ENCODE measurements around the gene LRRC3.
A peak's percentile ranks its signal among the peaks of the same experiment; 100 is the strongest.

The LRRC3 gene

GRCh38 chr21:44441581-44442265, 13.6 kb upstream of the LRRC3 start:
- H3K27ac Mint-ChIP-seq: no peak overlapping the region
- H3K4me3 Mint-ChIP-seq: no peak overlapping the region
- H3K4me1 Mint-ChIP-seq (ENCODE audit: low read depth): no peaks in the 10 kb centered on the region
- no peak for DNase-seq
- no peaks in the 10 kb centered on the region for H3K9me3 Mint-ChIP-seq
- no peaks in the 10 kb centered on the region for H3K27me3 Mint-ChIP-seq
- peaks cover 35% of the 10 kb centered on the region for H3K36me3 Mint-ChIP-seq (ENCODE audit: low read depth)

GRCh38 chr21:44442266-44443125, 12.8 kb upstream of the LRRC3 start:
- Mint-ChIP-seq H3K4me3 (no peak overlapping the region), H3K27ac (no peak overlapping the region), H3K27me3 (no peaks in the 10 kb centered on the region), H3K36me3 (ENCODE audit: low read depth) (peaks cover 31% of the 10 kb centered on the region), H3K9me3 (no peaks in the 10 kb centered on the region), H3K4me1 (ENCODE audit: low read depth) (no peaks in the 10 kb centered on the region)
- DNase-seq: no peak

- Mint-ChIP-seq H3K36me3 (ENCODE audit: low read depth) (peaks cover 28% of the 10 kb centered on the region), H3K4me3 (no peak overlapping the region), H3K9me3 (no peaks in the 10 kb centered on the region), H3K27me3 (no peaks in the 10 kb centered on the region), H3K27ac (no peak overlapping the region), H3K4me1 (ENCODE audit: low read depth) (no peaks in the 10 kb centered on the region)
- DNase-seq: no peak
Observed at GRCh38 chr21:44443291-44443890, 11.9 kb upstream of the LRRC3 start.

GRCh38 chr21:44443891-44444285, 11.4 kb upstream of the LRRC3 start:
- Mint-ChIP-seq H3K27ac (no peak overlapping the region), H3K36me3 (ENCODE audit: low read depth) (peaks cover 28% of the 10 kb centered on the region)
- DNase-seq: no peak

GRCh38 chr21:44444286-44444931, 10.9 kb upstream of the LRRC3 start:
- no peak for DNase-seq
- Mint-ChIP-seq H3K4me3 (no peak overlapping the region), H3K27me3 (no peaks in the 10 kb centered on the region), H3K36me3 (ENCODE audit: low read depth) (peaks cover 26% of the 10 kb centered on the region), H3K27ac (no peak overlapping the region), H3K4me1 (ENCODE audit: low read depth) (no peaks in the 10 kb centered on the region), H3K9me3 (no peaks in the 10 kb centered on the region)

More at GRCh38 chr21:44443891-44444285, 11.4 kb upstream of the LRRC3 start:
- H3K27me3 Mint-ChIP-seq: no peaks in the 10 kb centered on the region
- no peak overlapping the region for H3K4me3 Mint-ChIP-seq
- H3K9me3 Mint-ChIP-seq: no peaks in the 10 kb centered on the region
- H3K4me1 Mint-ChIP-seq (ENCODE audit: low read depth): no peaks in the 10 kb centered on the region

GRCh38 chr21:44445145-44445812, 10.0 kb upstream of the LRRC3 start:
- H3K27ac Mint-ChIP-seq: no peak overlapping the region
- no peak for DNase-seq
- no peaks in the 10 kb centered on the region for H3K9me3 Mint-ChIP-seq
- no peaks in the 10 kb centered on the region for H3K4me1 Mint-ChIP-seq (ENCODE audit: low read depth)
- peaks cover 22% of the 10 kb centered on the region for H3K36me3 Mint-ChIP-seq (ENCODE audit: low read depth)
- no peak overlapping the region for H3K4me3 Mint-ChIP-seq
- H3K27me3 Mint-ChIP-seq: no peaks in the 10 kb centered on the region

GRCh38 chr21:44448651-44449131, 6.6 kb upstream of the LRRC3 start:
- H3K4me1 Mint-ChIP-seq (ENCODE audit: low read depth): no peaks in the 10 kb centered on the region

GRCh38 chr21:44449473-44450363, 5.6 kb upstream of the LRRC3 start:
- Mint-ChIP-seq H3K36me3 (ENCODE audit: low read depth) (no peaks in the 10 kb centered on the region), H3K4me1 (ENCODE audit: low read depth) (peaks cover 2% of the 10 kb centered on the region), H3K27ac (no peak overlapping the region), H3K27me3 (peaks cover 13% of the 10 kb centered on the region), H3K9me3 (peaks cover 3% of the 10 kb centered on the region), H3K4me3 (no peak overlapping the region)
- DNase-seq: peak; percentile 18

More at GRCh38 chr21:44448651-44449131, 6.6 kb upstream of the LRRC3 start:
- Mint-ChIP-seq H3K36me3 (ENCODE audit: low read depth) (no peaks in the 10 kb centered on the region), H3K9me3 (no peaks in the 10 kb centered on the region), H3K27ac (no peak overlapping the region), H3K27me3 (peaks cover 4% of the 10 kb centered on the region), H3K4me3 (no peak overlapping the region)
- DNase-seq: no peak

- DNase-seq: peak; percentile 24
- no peak overlapping the region for H3K27ac Mint-ChIP-seq
- H3K4me1 Mint-ChIP-seq (ENCODE audit: low read depth): peaks cover 2% of the 10 kb centered on the region
- peaks cover 3% of the 10 kb centered on the region for H3K9me3 Mint-ChIP-seq
- no peaks in the 10 kb centered on the region for H3K36me3 Mint-ChIP-seq (ENCODE audit: low read depth)
- H3K27me3 Mint-ChIP-seq: peaks cover 13% of the 10 kb centered on the region
- no peak overlapping the region for H3K4me3 Mint-ChIP-seq
Observed at GRCh38 chr21:44450402-44450801, 4.9 kb upstream of the LRRC3 start.

GRCh38 chr21:44450999-44451398, 4.3 kb upstream of the LRRC3 start:
- Mint-ChIP-seq H3K4me3 (no peak overlapping the region), H3K27ac (no peak overlapping the region), H3K9me3 (peaks cover 3% of the 10 kb centered on the region), H3K4me1 (ENCODE audit: low read depth) (peaks cover 2% of the 10 kb centered on the region), H3K36me3 (ENCODE audit: low read depth) (no peaks in the 10 kb centered on the region), H3K27me3 (peaks cover 13% of the 10 kb centered on the region)
- peak; percentile 18 for DNase-seq

GRCh38 chr21:44453120-44453519, 2.2 kb upstream of the LRRC3 start:
- no peaks in the 10 kb centered on the region for H3K36me3 Mint-ChIP-seq (ENCODE audit: low read depth)
- peaks cover 13% of the 10 kb centered on the region for H3K27me3 Mint-ChIP-seq
- no peak overlapping the region for H3K27ac Mint-ChIP-seq
- H3K9me3 Mint-ChIP-seq: peaks cover 3% of the 10 kb centered on the region
- DNase-seq: no peak
- peaks cover 4% of the 10 kb centered on the region for H3K4me1 Mint-ChIP-seq (ENCODE audit: low read depth)
- H3K4me3 Mint-ChIP-seq: no peak overlapping the region

- Mint-ChIP-seq H3K4me1 (ENCODE audit: low read depth) (peaks cover 4% of the 10 kb centered on the region), H3K9me3 (peaks cover 3% of the 10 kb centered on the region), H3K4me3 (peak overlapping the region; percentile 28), H3K27me3 (peaks cover 13% of the 10 kb centered on the region), H3K36me3 (ENCODE audit: low read depth) (no peaks in the 10 kb centered on the region), H3K27ac (no peak overlapping the region)
- no peak for DNase-seq
Observed at GRCh38 chr21:44454058-44454457, 1.3 kb upstream of the LRRC3 start.

GRCh38 chr21:44455524-44456213, 359 bp downstream of the LRRC3 start:
- Mint-ChIP-seq H3K4me3 (peak overlapping the region; percentile 78), H3K27me3 (peaks cover 13% of the 10 kb centered on the region), H3K9me3 (peaks cover 3% of the 10 kb centered on the region), H3K36me3 (ENCODE audit: low read depth) (no peaks in the 10 kb centered on the region), H3K27ac (no peak overlapping the region), H3K4me1 (ENCODE audit: low read depth) (peaks cover 4% of the 10 kb centered on the region)
- DNase-seq: no peak

All from activated T-cell treated with anti-CD3 and anti-CD28 coated beads, Interleukin-2, amount 50 U/mL, for 24 hours (primary cell).